Suppressor macrophage (primary cell): ENCODE measurements around the gene RSAD1.
A peak's percentile ranks its signal among the peaks of the same experiment; 100 is the strongest.

ENCODE experiments used
- DNase-seq, 4 experiments: peaks; one replicate each; pipeline ENCODE4 v3.0.0-alpha.2; 2020 to 2022
- total RNA-seq, 17 experiments: gene quantifications; one replicate each; lab custom pipeline; 2026; ENCODE audit warnings: mixed read lengths in 6 of 17, inconsistent platforms in 3 of 17; lab: John Stamatoyannopoulos, UW

Gene RSAD1
- total RNA-seq, result 1.7 to 32.5 (median 19.9) reads per million in 17 experiments

GRCh38 chr17:50478391-50479381 is at the start of gene RSAD1:
RSAD1 (plus strand) TSS chr17:50478860; CDS start chr17:50478885, 25 bp downstream.
- DNase-seq, result peak; percentile 92 to 96 (median 94)

DNA sequence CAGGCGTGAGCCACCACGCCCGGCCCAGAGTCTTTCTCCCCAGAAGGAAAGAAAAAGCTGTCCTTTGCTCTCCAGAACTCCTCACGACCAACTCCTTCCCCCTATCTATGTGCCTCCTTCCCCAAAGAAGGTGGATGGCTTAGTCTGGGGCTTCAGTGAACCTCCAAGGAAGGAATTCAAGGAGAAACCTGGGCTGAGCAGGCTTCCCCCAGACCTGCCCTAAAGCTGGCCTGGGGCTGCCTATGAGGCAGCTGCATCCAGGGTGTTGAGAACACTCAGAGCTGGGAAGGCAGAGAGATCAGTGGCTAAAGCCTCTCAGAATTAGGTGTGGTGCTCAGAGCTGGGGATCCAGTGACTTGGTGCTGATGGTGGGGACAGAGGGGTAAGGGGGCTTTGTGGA is 48.9 kb upstream of the RSAD1 start:
- DNase-seq, result no peak

DNA sequence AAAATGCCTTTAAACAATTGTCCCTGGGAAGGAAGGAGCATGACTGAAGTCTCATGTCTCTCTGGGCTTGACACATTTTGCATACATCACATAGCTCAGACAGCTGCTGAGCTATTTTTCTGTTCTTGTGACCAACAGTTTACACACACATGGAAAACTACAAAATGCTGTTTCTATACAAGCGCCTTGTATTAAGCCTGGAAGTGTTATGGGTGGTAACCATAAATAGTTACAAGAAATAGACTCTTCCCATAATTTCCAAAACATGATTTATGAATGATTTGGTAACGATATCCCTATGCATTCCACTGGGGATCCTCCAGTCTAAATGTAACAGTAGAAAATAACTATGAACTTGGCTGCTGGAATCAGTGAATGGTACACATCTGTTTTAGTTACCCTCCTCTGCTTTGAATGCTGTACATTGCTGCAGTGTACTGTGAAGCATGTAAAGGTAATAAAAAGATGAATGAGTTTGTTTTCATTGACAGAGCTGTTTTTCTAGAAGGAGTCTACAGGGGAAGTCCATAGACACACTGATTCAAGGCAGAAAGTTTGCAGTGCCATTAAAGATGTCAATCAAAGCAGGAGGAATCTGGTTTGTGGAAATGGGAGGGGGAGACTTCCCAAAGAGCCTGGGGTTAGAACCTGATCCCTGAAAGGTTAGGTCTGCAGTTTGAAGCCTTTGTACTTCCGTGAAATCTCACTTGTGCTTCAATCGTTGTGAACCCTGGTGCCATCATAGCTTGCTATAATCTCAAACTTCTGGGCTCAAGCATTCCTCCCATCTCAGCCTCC is 47.6 kb upstream of the RSAD1 start:
- DNase-seq, result no peak

DNA sequence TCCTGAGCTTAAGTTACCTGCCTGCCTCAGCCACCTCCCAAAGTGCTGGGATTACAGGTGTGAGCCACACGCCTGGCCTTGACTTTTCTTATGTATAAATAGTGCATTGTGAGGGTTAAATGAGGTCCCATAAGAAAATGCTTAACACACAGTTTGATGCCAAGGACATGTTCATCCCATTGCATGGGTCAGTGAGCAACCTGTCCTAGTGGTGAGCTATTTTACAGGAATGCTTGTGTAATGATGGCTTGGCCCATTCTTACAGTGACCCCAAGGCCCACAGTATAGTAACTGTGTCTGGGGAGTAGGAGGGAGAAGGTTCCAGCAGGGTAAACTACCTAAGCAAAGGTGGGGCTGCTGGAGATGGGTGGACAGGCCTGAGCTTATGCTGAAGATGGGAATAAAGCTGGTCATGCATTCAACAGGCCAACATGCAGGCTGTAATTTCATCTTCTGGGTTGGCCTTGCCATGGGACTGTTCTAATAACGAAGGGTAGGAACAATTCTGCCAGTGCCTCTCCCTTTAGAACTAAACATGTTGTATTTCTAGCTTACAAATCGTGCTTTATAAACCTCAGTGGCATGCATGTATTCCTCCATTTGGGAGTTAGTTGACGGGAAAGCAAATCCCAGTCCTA is 46.4 kb upstream of the RSAD1 start:
- DNase-seq, result no peak

DNA sequence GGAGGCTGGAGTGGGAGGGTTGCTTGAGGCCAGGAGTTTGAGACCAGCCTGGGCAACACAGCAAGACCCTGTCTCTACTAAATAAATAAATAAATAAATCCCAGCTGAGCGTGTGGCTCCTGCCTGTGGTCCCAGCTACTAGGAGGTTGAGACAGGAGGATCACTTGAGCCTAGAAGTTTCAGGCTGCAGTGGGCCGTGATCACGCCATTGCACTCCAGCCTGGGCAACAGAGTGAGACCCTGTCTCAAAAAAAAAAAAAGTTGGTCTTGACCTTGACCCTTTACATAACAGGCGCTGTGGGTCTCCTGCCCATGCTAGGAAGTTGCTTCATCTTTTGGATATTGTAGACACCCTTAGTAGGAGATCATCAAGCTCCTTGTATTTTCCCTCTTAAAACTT is 41.3 kb upstream of the RSAD1 start:
- no peak for DNase-seq

GRCh38 chr17:50439008-50439407 is 39.7 kb upstream of the RSAD1 start:
- no peak for DNase-seq

DNA sequence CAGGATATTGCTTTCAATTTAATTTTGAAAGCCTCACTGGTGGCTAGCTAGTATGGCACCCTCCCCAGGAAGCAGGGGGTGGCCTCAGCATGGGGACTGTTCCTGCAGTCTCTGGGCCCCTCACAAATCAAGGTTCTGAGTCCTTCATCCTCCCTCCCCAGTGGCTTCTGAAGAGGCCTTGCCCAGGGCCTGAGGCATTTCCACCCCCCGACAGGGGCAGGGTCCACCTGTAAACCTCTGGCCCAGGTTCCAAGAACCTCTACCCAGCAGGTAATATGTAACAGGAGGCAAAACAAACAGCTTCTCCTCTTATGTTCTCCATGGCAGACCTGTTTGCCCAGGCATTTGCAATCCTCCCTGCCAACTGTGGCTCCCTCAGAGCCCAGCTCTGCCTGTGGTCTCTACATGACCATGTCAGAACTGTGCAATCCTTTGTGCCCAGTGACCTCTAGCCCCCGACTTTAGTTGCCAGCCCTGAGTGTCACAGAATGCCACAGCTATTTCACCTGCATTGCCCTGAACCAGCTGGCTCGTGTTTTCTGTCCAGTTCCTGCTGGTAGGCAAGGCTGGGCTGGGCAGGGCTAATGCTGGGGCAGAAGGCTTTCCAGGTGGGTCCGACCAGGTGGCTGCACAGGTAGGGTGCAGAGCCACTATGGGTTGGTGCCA is 38.4 kb upstream of the RSAD1 start:
- no peak for DNase-seq

DNA sequence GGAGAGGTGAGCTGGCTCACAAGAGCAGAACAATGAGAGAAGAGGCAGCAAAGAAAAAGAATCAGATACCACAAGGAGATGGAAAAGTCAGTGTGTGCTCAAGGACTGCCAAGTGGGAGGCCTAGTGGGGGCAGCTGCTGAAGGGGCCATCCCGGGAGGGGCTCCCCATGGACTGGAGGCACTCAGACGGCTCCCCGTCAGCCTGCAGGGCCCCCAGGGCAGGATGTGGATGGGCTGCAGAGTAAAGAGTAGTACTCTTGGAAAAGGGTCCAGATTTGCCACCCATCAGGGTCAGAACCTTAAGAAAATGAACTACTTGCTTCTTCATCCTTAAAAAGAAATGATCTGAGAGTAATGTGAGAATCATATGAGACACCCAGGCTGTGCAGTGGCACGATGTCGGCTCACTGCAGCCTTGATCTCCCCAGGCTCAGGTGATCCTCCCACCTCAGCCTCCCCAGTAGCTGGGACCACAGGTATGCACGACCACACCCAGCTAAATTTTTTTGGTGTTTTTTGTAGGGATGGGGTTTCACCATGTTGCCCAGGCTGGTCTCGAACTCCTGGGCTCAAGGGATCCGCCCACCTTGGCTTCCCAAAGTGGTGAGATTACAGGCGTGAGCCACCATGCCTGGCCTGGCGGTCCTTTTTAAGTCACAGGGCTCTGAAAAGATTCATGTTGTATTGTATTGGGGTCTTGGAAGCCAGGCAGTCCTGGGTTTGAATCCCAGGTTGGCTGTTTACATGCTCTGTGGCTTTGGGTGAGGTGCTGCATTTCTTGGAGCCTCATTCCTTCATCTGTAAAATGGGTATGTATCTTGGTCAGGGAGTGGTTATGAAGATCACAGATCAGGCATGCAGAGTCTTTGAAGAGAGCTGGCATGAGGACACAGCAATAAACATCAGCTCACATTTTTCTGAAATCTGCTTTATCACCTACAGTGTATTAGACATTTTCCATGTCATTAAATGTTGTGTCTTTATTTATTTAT is 37.5 kb upstream of the RSAD1 start:
- DNase-seq, result no peak

- DNase-seq, result no peak
These were observed 35.1 kb upstream of the RSAD1 start for GRCh38 chr17:50443505-50443974.

DNA sequence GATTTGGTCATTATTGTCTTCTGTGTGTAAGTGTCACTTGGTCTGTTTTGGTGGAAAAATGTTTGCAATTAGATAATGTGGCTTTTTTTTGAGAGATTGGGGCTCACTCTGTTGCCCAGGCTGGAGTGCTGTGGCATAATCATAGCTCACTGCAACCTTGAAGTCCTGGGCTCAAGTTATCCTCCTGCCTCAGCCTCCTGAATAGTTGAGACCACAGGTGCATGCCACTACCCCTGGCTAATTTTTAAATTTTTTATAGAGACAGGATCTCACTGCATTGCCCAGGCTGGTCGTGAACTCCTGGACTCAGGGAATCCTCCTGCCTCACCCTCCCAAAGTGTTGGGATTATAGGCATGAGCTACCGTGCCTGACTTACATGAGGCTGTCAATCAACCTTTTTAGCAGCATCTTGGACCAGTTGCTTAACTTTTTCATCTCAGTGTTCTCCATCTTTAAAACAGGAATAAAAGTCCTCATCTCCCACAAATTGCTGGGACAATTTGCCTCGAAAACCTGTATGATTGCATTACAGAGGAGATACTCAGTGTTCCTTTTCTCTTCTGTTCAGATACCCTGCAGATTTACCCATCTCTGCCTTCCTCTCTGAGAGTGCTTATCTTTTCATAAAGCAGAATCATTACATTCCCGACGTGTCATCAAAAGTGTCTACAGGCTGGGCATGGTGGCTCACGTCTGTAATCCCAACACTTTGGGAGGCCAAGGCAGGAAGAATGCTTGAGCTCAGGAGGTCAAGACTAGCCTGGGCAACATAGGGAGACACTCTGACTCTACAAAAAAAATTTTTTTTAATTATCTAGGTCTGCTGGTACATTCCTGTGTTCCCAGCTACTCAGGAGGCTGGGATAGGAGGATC is 33.6 kb upstream of the RSAD1 start:
- no peak for DNase-seq

DNA sequence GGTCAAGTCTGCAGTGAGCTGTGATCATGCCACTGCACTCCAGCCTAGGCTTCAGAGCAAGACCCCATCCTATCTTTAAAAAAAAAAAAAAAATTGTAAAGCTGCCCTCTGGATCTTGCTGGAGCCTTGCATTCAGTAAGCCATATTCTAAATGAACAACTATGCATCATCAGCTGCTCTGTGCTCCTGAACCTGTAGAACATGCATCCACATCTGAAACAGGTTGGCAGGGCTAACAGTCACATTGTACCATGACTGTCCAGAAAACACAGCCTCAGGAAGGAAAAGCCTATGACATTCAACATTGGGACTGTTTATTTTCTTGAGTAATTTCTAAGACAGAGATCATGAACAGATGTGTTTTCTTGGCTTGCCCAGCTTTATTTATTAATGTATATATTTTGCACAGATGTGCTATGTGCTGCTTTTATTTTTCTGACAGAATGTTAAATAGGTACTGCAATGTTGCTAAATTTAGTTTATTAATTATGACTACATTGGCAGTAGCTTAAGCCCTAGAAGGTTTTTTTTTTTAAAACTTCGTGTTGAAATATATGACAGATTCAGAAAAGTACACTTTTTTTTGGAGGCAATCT is 32.8 kb upstream of the RSAD1 start:
- no peak for DNase-seq

DNA sequence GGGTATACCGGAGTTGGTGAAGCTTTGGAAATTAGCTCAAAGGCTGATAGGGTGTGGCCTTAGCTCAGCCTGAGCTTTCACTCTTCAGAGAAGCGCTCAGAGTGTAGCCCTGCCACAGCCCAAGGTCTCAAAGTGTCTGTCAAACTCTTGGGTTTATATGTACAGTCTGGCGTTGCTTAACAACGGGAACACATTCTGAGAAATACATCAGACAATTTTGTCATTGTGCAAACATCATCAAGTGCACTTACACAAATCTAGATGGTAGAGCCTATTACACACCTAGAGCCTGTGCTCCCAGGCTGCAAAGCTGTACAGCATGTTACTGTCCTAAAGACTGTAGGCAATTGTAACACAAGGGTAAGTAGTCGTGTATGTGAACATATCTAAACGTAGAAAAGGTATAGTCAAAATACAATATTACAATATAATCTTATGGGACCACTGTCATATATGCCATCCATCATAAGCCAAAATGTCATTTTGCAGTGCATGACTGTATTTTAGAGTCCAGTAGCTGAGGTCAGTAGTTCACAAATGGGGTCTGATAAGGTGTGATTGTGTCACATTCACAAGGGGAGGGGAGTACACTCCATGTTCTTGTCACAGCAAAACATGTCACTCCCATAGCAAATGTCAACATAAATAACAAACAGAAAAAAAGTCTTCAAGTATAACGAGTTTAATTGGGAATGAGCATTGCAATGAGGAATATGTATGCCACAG is 30.6 kb upstream of the RSAD1 start:
- DNase-seq, result no peak

DNA sequence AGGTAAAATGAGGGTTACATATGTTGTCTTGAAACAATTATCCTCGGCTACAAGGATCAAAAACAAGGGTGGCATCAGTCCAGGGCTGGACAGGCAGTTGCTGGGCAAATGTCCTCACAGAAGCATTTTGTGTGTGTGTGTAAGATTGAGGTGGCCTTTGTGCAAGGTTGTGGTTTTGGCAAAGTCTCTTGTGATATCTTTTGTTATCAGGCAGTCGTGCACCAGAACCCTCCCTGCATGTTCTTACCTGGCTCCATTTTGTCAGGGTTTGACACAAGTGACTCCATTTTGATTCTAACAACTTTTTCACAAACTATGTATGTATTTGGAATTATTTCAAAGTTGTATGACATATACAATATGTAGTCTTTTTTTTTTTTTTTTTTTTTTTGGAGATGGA is 30.0 kb upstream of the RSAD1 start:
- DNase-seq, result no peak

- no peak for DNase-seq
These were observed 26.6 kb upstream of the RSAD1 start for GRCh38 chr17:50451943-50452629.

- peak; percentile 25 to 65 (median 38) for DNase-seq
These were observed 25.9 kb upstream of the RSAD1 start for GRCh38 chr17:50452630-50453300.

DNA sequence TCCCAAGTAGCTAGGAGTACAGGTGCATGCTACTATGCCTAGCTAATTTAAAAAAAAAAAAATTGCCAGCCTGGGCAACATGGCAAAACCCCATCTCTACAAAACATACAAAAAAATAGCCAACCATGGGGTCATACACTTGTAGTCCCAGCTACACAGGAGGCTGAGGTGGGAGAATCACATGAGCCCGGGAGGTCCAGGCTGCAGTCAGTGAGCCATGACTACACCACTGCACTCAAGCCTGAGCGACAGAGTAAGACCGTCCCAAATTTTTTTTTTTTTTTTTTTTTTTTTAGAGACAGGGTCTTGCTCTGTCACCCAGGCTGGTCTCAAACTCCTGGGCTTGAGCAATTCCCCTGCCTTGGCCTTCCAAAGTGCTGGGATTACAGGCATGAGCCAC is 24.8 kb upstream of the RSAD1 start:
- no peak for DNase-seq

DNA sequence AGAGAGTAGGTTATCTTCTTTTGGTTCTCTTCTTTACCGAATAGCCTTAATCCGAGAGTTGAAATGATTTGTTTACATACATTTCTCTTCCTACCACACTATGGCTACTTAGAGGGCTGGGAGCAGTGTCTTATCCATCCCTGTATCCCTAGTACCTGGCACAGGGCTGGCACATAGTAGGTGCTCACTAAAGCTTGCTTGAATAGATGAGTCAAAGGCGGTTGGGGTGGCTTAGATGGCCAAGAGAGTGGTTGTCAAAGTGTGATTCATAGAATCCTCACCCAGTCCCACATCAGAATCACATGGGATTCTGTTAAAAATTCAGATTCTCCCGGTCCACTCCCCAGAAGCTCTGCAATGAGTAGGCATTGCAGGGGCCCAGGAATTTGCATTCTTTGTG is 21.0 kb upstream of the RSAD1 start:
- no peak for DNase-seq

GRCh38 chr17:50458270-50458669 is 20.4 kb upstream of the RSAD1 start:
- no peak for DNase-seq
